Measurements from ENCODE around the gene TXNIP.

TXNIP gene

DNA sequence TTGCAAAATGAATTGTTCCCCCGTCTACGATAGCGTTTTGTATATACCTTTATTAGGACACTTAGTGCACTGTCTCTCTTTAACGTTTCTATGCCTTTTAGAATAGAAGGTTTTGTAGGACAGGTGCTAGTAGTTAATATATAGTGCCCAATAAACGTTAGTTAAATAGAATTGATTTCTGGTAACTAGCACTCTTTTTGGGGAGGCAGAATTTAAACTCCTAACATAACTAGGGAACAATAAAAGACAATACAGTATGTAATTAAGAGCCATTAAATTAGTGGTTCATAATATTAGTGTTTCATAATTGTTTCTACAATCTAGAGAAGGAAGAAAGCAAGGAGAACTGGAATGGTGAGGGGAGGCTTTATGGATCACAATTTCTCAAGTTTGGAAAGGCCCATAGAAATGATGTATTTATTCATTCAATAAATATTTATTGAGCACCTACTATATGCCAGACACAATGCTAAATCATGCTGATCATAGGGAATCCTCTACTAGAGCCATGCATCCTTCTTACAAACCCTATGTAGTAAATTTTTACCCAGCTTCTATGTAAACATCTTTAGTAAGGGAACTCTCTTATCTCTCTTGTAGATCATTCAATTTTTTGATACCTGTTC lies 31.1 kb downstream of the TXNIP start:
- DNase-seq (ENCODE audit: insufficient read length, low spot score) (no peak), FAIRE-seq (no peak)
- TF ChIP-seq, protein P1, sequence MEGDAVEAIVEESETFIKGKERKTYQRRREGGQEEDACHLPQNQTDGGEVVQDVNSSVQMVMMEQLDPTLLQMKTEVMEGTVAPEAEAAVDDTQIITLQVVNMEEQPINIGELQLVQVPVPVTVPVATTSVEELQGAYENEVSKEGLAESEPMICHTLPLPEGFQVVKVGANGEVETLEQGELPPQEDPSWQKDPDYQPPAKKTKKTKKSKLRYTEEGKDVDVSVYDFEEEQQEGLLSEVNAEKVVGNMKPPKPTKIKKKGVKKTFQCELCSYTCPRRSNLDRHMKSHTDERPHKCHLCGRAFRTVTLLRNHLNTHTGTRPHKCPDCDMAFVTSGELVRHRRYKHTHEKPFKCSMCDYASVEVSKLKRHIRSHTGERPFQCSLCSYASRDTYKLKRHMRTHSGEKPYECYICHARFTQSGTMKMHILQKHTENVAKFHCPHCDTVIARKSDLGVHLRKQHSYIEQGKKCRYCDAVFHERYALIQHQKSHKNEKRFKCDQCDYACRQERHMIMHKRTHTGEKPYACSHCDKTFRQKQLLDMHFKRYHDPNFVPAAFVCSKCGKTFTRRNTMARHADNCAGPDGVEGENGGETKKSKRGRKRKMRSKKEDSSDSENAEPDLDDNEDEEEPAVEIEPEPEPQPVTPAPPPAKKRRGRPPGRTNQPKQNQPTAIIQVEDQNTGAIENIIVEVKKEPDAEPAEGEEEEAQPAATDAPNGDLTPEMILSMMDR (IDR thresholded peaks at IDR 0.05; ENCODE audit: insufficient read depth, missing control alignments), result no peak

- TF ChIP-seq, protein P1 (IDR thresholded peaks at IDR 0.05; ENCODE audit: insufficient read depth, missing control alignments), result no peak
- FAIRE-seq (peak; percentile 32), DNase-seq (ENCODE audit: insufficient read length, low spot score) (peak; percentile 82)
These were observed 31.9 kb downstream of the TXNIP start, which contains the start of the genes ANKRD34A and POLR3GL for GRCh38 chr1:145964328-145965118. TSS of gene ANKRD34A (minus strand) at chr1:145964575. CDS start at chr1:145961759, 2,816 bp downstream. TSS of gene POLR3GL (plus strand) at chr1:145964690. CDS start at chr1:145974866, 10,176 bp downstream.

GRCh38 chr1:145963265-145964019 lies 32.9 kb downstream of the TXNIP start:
- FAIRE-seq (no peak), DNase-seq (ENCODE audit: insufficient read length, low spot score) (no peak)
- TF ChIP-seq, protein P1 (IDR thresholded peaks at IDR 0.05; ENCODE audit: insufficient read depth, missing control alignments), result no peak

- TF ChIP-seq, protein P1 (IDR thresholded peaks at IDR 0.05; ENCODE audit: insufficient read depth, missing control alignments), result no peak
- FAIRE-seq (no peak), DNase-seq (ENCODE audit: insufficient read length, low spot score) (no peak)
These were observed 33.9 kb downstream of the TXNIP start for GRCh38 chr1:145962157-145963102.

DNA sequence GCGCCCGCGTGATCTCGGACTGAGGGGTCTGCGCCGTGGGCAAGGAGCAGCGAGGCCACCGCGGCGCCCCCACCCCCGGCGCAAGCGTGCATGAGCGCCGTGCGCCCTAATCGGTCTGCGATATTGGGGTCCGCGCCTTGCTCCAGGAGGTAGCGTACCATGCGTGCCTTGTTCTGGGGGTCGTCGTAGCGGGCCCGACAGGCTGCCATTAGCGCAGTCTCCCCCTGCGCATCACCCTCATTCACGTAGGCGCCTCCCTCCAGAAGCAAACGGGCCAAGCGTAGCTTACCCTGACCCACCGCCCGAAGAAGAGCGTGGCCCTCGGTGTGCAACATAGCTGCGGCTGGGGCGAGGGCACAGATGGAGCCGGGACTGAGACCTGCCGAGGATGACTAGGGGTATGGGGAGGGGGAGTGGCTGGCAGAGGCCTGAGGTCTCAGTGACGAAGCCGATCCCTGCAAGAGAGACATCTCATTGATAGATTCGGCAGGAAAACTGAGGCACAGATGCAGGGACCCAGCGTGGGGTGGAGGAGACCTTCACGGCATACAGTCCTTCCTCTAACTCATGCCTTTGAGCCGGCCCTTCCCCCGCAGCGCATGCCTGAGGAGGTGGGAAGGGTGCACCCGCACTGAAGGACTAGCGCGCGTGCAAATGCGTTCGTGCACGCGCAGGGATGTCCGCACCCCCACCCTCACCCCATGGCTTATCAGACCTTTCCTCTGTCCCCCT lies 34.8 kb downstream of the TXNIP start:
- DNase-seq (ENCODE audit: insufficient read length, low spot score), result no peak
- no peak for FAIRE-seq
- TF ChIP-seq, protein P1 (IDR thresholded peaks at IDR 0.05; ENCODE audit: insufficient read depth, missing control alignments), result no peak

GRCh38 chr1:145961109-145961424 lies 35.3 kb downstream of the TXNIP start:
- DNase-seq (ENCODE audit: insufficient read length, low spot score), result no peak
- TF ChIP-seq, protein P1 (IDR thresholded peaks at IDR 0.05; ENCODE audit: insufficient read depth, missing control alignments), result no peak
- FAIRE-seq, result no peak
